ENCODE results near the gene NT5C1A. TPM values are rescaled to one million over a fixed set of nuclear protein-coding genes. Genes with fewer than 3 reads are reported as not detected.

NT5C1A gene
- total RNA-seq, 2 experiments from 2014 or later = not detected

DNA sequence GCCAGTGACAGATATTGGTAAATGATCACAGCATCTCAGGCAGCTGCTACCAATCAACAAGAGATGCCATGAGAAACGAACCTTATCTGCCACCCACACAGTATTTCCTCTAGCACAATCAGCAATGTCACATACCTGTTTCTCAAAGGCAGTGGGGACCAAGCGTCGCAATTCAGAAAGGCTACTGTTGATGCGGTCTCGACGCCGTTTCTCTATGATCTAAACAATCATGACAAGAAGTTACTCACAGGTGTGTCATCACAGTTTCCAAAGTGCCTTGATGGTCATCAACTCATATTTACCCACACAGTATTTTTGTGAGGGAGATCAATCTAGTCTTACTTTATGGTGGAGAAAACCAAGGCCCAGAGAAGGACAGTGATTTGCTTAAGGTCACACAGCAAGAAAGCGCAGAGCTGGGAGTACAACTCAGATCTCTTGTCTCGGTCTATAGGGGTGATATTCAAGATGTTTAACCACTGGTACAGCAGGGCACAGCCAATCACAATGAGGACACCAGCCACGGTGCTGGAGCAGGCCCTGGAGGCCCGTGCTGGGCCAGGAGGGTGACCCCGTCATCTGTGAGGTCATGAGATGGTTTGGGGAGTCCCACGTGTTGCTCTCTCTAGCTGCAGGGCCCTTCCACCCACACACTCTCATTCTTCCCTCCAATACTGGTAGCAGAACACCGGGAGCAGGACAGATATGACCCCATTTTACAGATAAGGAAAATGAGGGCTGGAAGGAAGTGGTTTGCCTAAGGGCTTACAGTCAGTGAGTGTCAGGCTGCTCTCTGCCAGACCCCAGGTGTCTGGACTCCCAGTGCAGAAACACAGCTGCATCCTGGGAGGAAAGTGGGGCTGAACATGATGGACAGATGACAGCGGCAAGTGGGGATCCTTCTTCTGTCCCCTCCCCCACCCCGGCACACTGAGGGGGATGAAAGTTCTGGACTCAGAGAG, 40.3 kb downstream of the NT5C1A start:
- ChIA-PET CTCF (ENCODE audit: unreplicated experiment) (no interaction called here), POLR2A (no interaction called here)
- H3K4me1 ChIP-seq (ENCODE audit: insufficient read depth, low read length, poor library complexity, severe bottlenecking) = no peaks in the 10 kb centered on the region
- no peak overlapping the region for H3K27ac ChIP-seq (ENCODE audit: low read depth, low read length, poor library complexity, severe bottlenecking)
- intact Hi-C loops (cut with micrococcal nuclease; ENCODE audit: unreplicated experiment) = no loop called here
- TF ChIP-seq, protein P1, sequence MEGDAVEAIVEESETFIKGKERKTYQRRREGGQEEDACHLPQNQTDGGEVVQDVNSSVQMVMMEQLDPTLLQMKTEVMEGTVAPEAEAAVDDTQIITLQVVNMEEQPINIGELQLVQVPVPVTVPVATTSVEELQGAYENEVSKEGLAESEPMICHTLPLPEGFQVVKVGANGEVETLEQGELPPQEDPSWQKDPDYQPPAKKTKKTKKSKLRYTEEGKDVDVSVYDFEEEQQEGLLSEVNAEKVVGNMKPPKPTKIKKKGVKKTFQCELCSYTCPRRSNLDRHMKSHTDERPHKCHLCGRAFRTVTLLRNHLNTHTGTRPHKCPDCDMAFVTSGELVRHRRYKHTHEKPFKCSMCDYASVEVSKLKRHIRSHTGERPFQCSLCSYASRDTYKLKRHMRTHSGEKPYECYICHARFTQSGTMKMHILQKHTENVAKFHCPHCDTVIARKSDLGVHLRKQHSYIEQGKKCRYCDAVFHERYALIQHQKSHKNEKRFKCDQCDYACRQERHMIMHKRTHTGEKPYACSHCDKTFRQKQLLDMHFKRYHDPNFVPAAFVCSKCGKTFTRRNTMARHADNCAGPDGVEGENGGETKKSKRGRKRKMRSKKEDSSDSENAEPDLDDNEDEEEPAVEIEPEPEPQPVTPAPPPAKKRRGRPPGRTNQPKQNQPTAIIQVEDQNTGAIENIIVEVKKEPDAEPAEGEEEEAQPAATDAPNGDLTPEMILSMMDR (conservative IDR thresholded peaks at IDR 0.05; ENCODE audit: low read length) = no peak
- no peak for TF ChIP-seq EZH2phosphoT487 (IDR thresholded peaks at IDR 0.05; ENCODE audit: borderline replicate concordance, low read depth, low read length)
- no peaks in the 10 kb centered on the region for H4K20me1 ChIP-seq (ENCODE audit: insufficient read depth, low read length)
- no peaks in the 10 kb centered on the region for H3K9me2 ChIP-seq (ENCODE audit: insufficient read depth, low read length)
- no peaks in the 10 kb centered on the region for H3K79me2 ChIP-seq (ENCODE audit: insufficient read depth, low read depth, low read length)
- no peaks in the 10 kb centered on the region for H3K36me3 ChIP-seq (ENCODE audit: insufficient read depth, low read length)
- H3K9me3 ChIP-seq (ENCODE audit: low read length) = no peaks in the 10 kb centered on the region
- no peak overlapping the region for H2AFZ ChIP-seq (ENCODE audit: low read length)
- H3K4me2 ChIP-seq (ENCODE audit: low read length) = no peak overlapping the region
- peak; percentile 14 for DNase-seq (ENCODE audit: low spot score)
- no peak overlapping the region for H3K4me3 ChIP-seq (ENCODE audit: low read depth, low read length, poor library complexity, severe bottlenecking)
- no TSS peak for BruUV-seq (replicated peaks)

DNA sequence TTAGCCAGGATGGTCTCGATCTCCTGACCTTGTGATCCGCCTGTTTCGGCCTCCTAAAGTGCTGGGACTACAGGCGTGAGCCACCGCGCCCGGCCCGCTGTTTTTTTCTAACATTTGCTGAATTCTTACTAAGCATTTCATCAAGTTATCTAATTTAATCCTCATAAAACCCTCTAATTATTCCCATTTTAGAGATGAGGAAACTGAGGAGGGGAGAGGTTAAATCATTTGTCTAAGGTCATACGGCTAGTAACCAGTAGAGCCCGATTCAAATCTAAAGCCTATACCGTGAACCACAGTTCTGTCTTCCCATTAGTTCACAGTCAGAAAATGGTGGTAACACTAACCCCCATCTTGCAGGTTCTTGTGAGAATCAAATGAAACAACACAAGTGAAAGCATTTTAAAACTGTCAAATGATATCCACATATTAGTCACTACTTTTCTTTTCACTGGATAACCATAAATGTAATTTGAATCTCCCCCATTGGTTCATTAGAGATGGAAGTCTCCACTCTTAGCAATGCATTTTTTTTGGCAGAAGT, 43.0 kb downstream of the NT5C1A start:
- intact Hi-C loops (cut with micrococcal nuclease; ENCODE audit: unreplicated experiment) = no loop called here
- DNase-seq (ENCODE audit: low spot score) = no peak
- H3K4me3 ChIP-seq (ENCODE audit: low read depth, low read length, poor library complexity, severe bottlenecking) = no peak overlapping the region
- ChIA-PET CTCF (ENCODE audit: unreplicated experiment) (no interaction called here), POLR2A (no interaction called here)
- no peaks in the 10 kb centered on the region for H3K9me2 ChIP-seq (ENCODE audit: insufficient read depth, low read length)
- H3K4me1 ChIP-seq (ENCODE audit: insufficient read depth, low read length, poor library complexity, severe bottlenecking) = no peaks in the 10 kb centered on the region
- H3K27ac ChIP-seq (ENCODE audit: low read depth, low read length, poor library complexity, severe bottlenecking) = no peak overlapping the region
- H2AFZ ChIP-seq (ENCODE audit: low read length) = no peak overlapping the region
- no peaks in the 10 kb centered on the region for H4K20me1 ChIP-seq (ENCODE audit: insufficient read depth, low read length)
- no TSS peak for BruUV-seq (replicated peaks)
- TF ChIP-seq EZH2phosphoT487 (IDR thresholded peaks at IDR 0.05; ENCODE audit: borderline replicate concordance, low read depth, low read length) = no peak
- TF ChIP-seq, protein P1 (conservative IDR thresholded peaks at IDR 0.05; ENCODE audit: low read length) = no peak
- no peaks in the 10 kb centered on the region for H3K9me3 ChIP-seq (ENCODE audit: low read length)
- no peaks in the 10 kb centered on the region for H3K36me3 ChIP-seq (ENCODE audit: insufficient read depth, low read length)
- H3K79me2 ChIP-seq (ENCODE audit: insufficient read depth, low read depth, low read length) = no peaks in the 10 kb centered on the region
- no peak overlapping the region for H3K4me2 ChIP-seq (ENCODE audit: low read length)

DNA sequence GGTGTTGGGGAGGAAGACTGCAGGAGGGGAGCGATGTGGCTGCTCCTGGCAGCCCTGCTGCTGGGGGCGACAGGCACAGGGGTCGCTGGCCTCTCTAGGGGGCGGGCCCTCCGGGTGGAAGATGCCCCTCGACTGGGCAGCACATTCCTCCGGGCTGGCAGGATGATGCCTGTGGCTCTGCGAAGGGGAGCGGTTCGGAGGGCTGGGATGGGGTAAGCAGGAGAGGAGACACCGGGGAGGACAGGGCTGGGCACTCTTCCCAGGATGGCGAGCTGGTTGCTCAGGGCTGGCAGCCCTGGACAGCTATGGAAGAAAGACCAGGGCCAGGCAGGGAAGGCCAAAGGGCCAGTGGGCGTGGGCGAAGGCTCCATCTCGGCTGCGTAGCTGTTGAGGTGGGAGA, 45.3 kb downstream of the NT5C1A start:
- BruUV-seq (replicated peaks) = no TSS peak
- H3K4me3 ChIP-seq (ENCODE audit: low read depth, low read length, poor library complexity, severe bottlenecking) = no peak overlapping the region
- POLR2A ChIA-PET = no interaction called here
- no peak for DNase-seq (ENCODE audit: low spot score)
- TF ChIP-seq, protein P1 (conservative IDR thresholded peaks at IDR 0.05; ENCODE audit: low read length) = no peak
- TF ChIP-seq EZH2phosphoT487 (IDR thresholded peaks at IDR 0.05; ENCODE audit: borderline replicate concordance, low read depth, low read length) = no peak
- intact Hi-C loops (cut with micrococcal nuclease; ENCODE audit: unreplicated experiment) = no loop called here
- no peaks in the 10 kb centered on the region for H4K20me1 ChIP-seq (ENCODE audit: insufficient read depth, low read length)
- H3K4me1 ChIP-seq (ENCODE audit: insufficient read depth, low read length, poor library complexity, severe bottlenecking) = no peaks in the 10 kb centered on the region
- H3K4me2 ChIP-seq (ENCODE audit: low read length) = no peak overlapping the region
- H3K36me3 ChIP-seq (ENCODE audit: insufficient read depth, low read length) = no peaks in the 10 kb centered on the region
- no peaks in the 10 kb centered on the region for H3K79me2 ChIP-seq (ENCODE audit: insufficient read depth, low read depth, low read length)
- no peak overlapping the region for H2AFZ ChIP-seq (ENCODE audit: low read length)
- no peaks in the 10 kb centered on the region for H3K9me3 ChIP-seq (ENCODE audit: low read length)
- CTCF ChIA-PET (ENCODE audit: unreplicated experiment) = no interaction called here
- no peaks in the 10 kb centered on the region for H3K9me2 ChIP-seq (ENCODE audit: insufficient read depth, low read length)
- no peak overlapping the region for H3K27ac ChIP-seq (ENCODE audit: low read depth, low read length, poor library complexity, severe bottlenecking)

Data from OCI-LY7 (cell line).